Loucy (cell line): ENCODE data around the gene ZNF775.

ENCODE experiments used
- H2AFZ ChIP-seq: fragments of 200-600 bp; sonication (generic); 2 replicates; pipeline ENCODE4 v1.6.0; 2016; ENCODE audit warnings: antibody characterized with exemption, mild to moderate bottlenecking, low read length, moderate library complexity
- H3F3A ChIP-seq: fragments of 200-600 bp; 2 replicates; pipeline ENCODE4 v1.6.0; 2016; ENCODE audit warnings: antibody characterized with exemption, low read depth, mild to moderate bottlenecking
- H3K27me3 ChIP-seq: fragments of 200-600 bp; sonication (generic); 2 replicates; pipeline ENCODE4 v1.6.1; 2014; ENCODE audit warnings: low read length, mild to moderate bottlenecking; ENCODE audit not compliant: insufficient read depth, poor library complexity, severe bottlenecking
- H3K36me3 ChIP-seq: fragments of 200-600 bp; sonication (generic); 2 replicates; pipeline ENCODE4 v1.6.1; 2016; ENCODE audit warnings: low read length; ENCODE audit not compliant: insufficient read depth
- H3K4me1 ChIP-seq: fragments of 200-600 bp; sonication (generic); 2 replicates; pipeline ENCODE4 v1.5.1; 2014; ENCODE audit warnings: low read length, mild to moderate bottlenecking; ENCODE audit not compliant: insufficient read depth, poor library complexity, severe bottlenecking
- H3K4me2 ChIP-seq: fragments of 200-600 bp; sonication (generic); 2 replicates; pipeline ENCODE4 v1.6.0; 2014; ENCODE audit warnings: antibody characterized with exemption, low read length, low read depth, mild to moderate bottlenecking; ENCODE audit not compliant: poor library complexity, severe bottlenecking
- H3K4me3 ChIP-seq: fragments of 200-600 bp; sonication (generic); 2 replicates; pipeline ENCODE4 v1.5.1; 2014; ENCODE audit warnings: low read length, mild to moderate bottlenecking, mixed read lengths; ENCODE audit not compliant: poor library complexity, severe bottlenecking
- H3K79me2 ChIP-seq: fragments of 200-600 bp; sonication (generic); 2 replicates; pipeline ENCODE4 v1.6.1; 2014; ENCODE audit warnings: low read length; ENCODE audit not compliant: insufficient read depth
- H3K9ac ChIP-seq: fragments of 200-600 bp; sonication (generic); 2 replicates; pipeline ENCODE4 v1.6.0; 2014; ENCODE audit warnings: mild to moderate bottlenecking, low read depth, low read length, moderate library complexity; ENCODE audit not compliant: poor library complexity, severe bottlenecking
- H3K9me2 ChIP-seq: fragments of 200-600 bp; sonication (generic); replicated peaks from 2 replicates; pipeline ENCODE4 v1.6.1; 2016; ENCODE audit warnings: low read depth, low read length, mixed read lengths
- H3K9me3 ChIP-seq: fragments of 200-600 bp; sonication (generic); 2 replicates; pipeline ENCODE4 v1.6.1; 2014; ENCODE audit warnings: mild to moderate bottlenecking, antibody characterized with exemption, low read length, low read depth; ENCODE audit not compliant: insufficient read depth
- H4K20me1 ChIP-seq: fragments of 200-600 bp; sonication (generic); 2 replicates; pipeline ENCODE4 v1.6.0; 2014; ENCODE audit warnings: antibody characterized with exemption, low read length, mild to moderate bottlenecking; ENCODE audit not compliant: insufficient read depth, poor library complexity, severe bottlenecking
- CTCF ChIP-seq: fragments of 200-600 bp; sonication (generic); conservative IDR thresholded peaks from 2 replicates; pipeline ENCODE4 v1.5.1; 2014; ENCODE audit warnings: mild to moderate bottlenecking, antibody characterized with exemption, low read length
- EZH2phosphoT487 ChIP-seq: fragments of 200-600 bp; IDR thresholded peaks from 2 replicates; pipeline ENCODE4 v1.6.1; 2018; ENCODE audit warnings: antibody characterized with exemption, mild to moderate bottlenecking, moderate library complexity, borderline replicate concordance

The ZNF775 gene

GRCh38 chr7:150413640-150414081, 34.5 kb downstream of the ZNF775 start:
- H3K4me3 ChIP-seq, result no peak overlapping the region
- H3K9ac ChIP-seq, result no peak overlapping the region
- no peaks in the 10 kb centered on the region for H3K9me3 ChIP-seq
- H3K36me3 ChIP-seq, result no peaks in the 10 kb centered on the region
- H4K20me1 ChIP-seq, result no peaks in the 10 kb centered on the region
- no peaks in the 10 kb centered on the region for H3F3A ChIP-seq
- H2AFZ ChIP-seq, result no peak overlapping the region
- no peaks in the 10 kb centered on the region for H3K27me3 ChIP-seq
- TF ChIP-seq CTCF, result no peak
- no peak for TF ChIP-seq EZH2phosphoT487
- H3K79me2 ChIP-seq, result no peaks in the 10 kb centered on the region
- H3K4me1 ChIP-seq, result peaks cover 6% of the 10 kb centered on the region
- no peak overlapping the region for H3K4me2 ChIP-seq
- H3K9me2 ChIP-seq, result no peaks in the 10 kb centered on the region

GRCh38 chr7:150415161-150416153, 36.3 kb downstream of the ZNF775 start:
- Histone ChIP-seq H3K9ac (no peak overlapping the region), H3K27me3 (no peaks in the 10 kb centered on the region), H3F3A (no peaks in the 10 kb centered on the region), H3K4me3 (no peak overlapping the region), H4K20me1 (no peaks in the 10 kb centered on the region), H2AFZ (no peak overlapping the region), H3K4me2 (no peak overlapping the region), H3K4me1 (peaks cover 2% of the 10 kb centered on the region), H3K36me3 (no peaks in the 10 kb centered on the region), H3K9me3 (no peaks in the 10 kb centered on the region), H3K79me2 (no peaks in the 10 kb centered on the region), H3K9me2 (no peaks in the 10 kb centered on the region)
- no peak for TF ChIP-seq EZH2phosphoT487
- no peak for TF ChIP-seq CTCF

DNA sequence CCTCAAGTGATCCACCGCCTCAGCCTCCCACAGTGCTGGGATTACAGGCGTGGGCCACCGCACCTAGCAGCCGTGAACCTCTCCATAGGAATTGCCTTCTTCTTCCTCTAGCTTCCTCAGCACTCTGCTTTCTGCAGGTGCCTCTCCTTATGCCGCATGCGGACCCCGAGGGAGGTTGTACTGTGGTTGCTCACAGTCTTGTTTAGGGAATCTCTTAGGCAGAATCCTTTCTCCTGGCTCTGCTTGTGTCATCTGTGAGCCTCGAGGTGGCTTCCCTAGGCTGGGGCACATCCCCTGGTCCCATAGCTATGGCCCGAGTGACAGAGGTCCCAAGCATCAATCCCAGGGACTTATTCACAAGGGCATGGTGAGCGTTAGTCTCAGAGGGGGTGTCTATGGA, 38.1 kb downstream of the ZNF775 start:
- Histone ChIP-seq H3K36me3 (no peaks in the 10 kb centered on the region), H3F3A (no peaks in the 10 kb centered on the region), H3K79me2 (no peaks in the 10 kb centered on the region), H3K9ac (no peak overlapping the region), H3K4me1 (peaks cover 7% of the 10 kb centered on the region), H4K20me1 (no peaks in the 10 kb centered on the region), H3K4me2 (no peak overlapping the region), H3K27me3 (no peaks in the 10 kb centered on the region), H2AFZ (no peak overlapping the region), H3K9me2 (no peaks in the 10 kb centered on the region), H3K4me3 (no peak overlapping the region), H3K9me3 (no peaks in the 10 kb centered on the region)
- TF ChIP-seq EZH2phosphoT487 (no peak), CTCF (no peak)
